Natural killer cell (primary cell): ENCODE data around the gene S100A3. TPM values are rescaled to one million over a fixed set of nuclear protein-coding genes. Genes with fewer than 3 reads are reported as not detected.

Experiments
- ATAC-seq, 3 donors: fragments of 150-1000 bp in 2 of 3; fragments of 200-7000 bp in 1 of 3; cut with Tn5 transposase; 1 replicate in 1 of 3; 2 replicates in 2 of 3; pipeline ENCODE4 v1.10.0; 2021; ENCODE audit warnings: mild to moderate bottlenecking in 2 of 3, moderate library complexity in 2 of 3
- DNase-seq, 2 donors: peaks; one replicate each; pipeline versions ENCODE4 v3.0.0 to v3.0.0-alpha.2; 2013 to 2021; ENCODE audit warnings: mixed read lengths in 1 of 2
- H3K27ac ChIP-seq: one replicate; pipeline ENCODE4 v1.5.1; 2013; ENCODE audit warnings: mild to moderate bottlenecking, low read length
- H3K27me3 ChIP-seq: one replicate; pipeline ENCODE4 v1.6.1; 2013; ENCODE audit warnings: low read length; ENCODE audit not compliant: control insufficient read depth, insufficient read depth
- H3K36me3 ChIP-seq: one replicate; pipeline ENCODE4 v1.6.1; 2013; ENCODE audit warnings: low read length; ENCODE audit not compliant: control insufficient read depth, insufficient read depth
- H3K4me1 ChIP-seq: one replicate; pipeline ENCODE4 v1.6.1; 2013; ENCODE audit warnings: low read length; ENCODE audit not compliant: control insufficient read depth, insufficient read depth
- H3K4me3 ChIP-seq: one replicate; pipeline ENCODE4 v1.5.1; 2013; ENCODE audit warnings: low read length
- H3K9me3 ChIP-seq: one replicate; pipeline ENCODE4 v1.6.1; 2013; ENCODE audit warnings: low read length; ENCODE audit not compliant: control insufficient read depth, insufficient read depth
- H3K27ac Mint-ChIP-seq, 2 donors: one replicate each; pipeline ENCODE4 v1.8.0; 2022; ENCODE audit warnings: mild to moderate bottlenecking in 2 of 2, mixed read lengths in 2 of 2, moderate library complexity in 1 of 2
- H3K27me3 Mint-ChIP-seq, 2 donors: one replicate each; pipeline ENCODE4 v1.8.0; 2022; ENCODE audit warnings: low read depth in 2 of 2, mixed read lengths in 2 of 2
- H3K36me3 Mint-ChIP-seq: one replicate; pipeline ENCODE4 v1.8.0; 2022; ENCODE audit warnings: mixed read lengths
- H3K4me1 Mint-ChIP-seq, 2 donors: one replicate each; pipeline ENCODE4 v1.8.0; 2022; ENCODE audit warnings: mixed read lengths in 2 of 2
- H3K4me3 Mint-ChIP-seq: one replicate; pipeline ENCODE4 v1.8.0; 2022; ENCODE audit warnings: mild to moderate bottlenecking, moderate library complexity, mixed read lengths
- H3K9me3 Mint-ChIP-seq, 2 donors: one replicate each; pipeline ENCODE4 v1.8.0; 2022; ENCODE audit warnings: mixed read lengths in 2 of 2
- WGBS: methylation state at CpG from one replicate; pipeline ENCODE4 v1.1.7; 2013; ENCODE audit warnings: missing lambda C conversion rate; ENCODE audit not compliant: insufficient coverage; 5-methylcytosine and 5-hydroxymethylcytosine counted together
- intact Hi-C: fragments of 100-400 bp; cut with micrococcal nuclease; formaldehyde crosslinking; loops from one replicate; pipeline ENCODE4 v1.14.2; 2022
- total RNA-seq, 4 donors: library from RNA; stranded (reverse); fragments of 120-200 nt in 1 of 4; gene quantifications; one replicate each; pipeline versions ENCODE4 v1.2.3 to v1.2.4, GENCODE V29; 2013 to 2022
- TF ChIP-seq, protein P1 (sequence below): fragments of 200-600 bp; IDR thresholded peaks from one replicate; pipeline ENCODE4 v1.8.0; 2022; ENCODE audit warnings: antibody characterized with exemption

Gene S100A3
- total RNA-seq, 3 donors from 2014 or later (not counting 1 experiment from before 2014, with no cell fraction given) = not detected

DNA sequence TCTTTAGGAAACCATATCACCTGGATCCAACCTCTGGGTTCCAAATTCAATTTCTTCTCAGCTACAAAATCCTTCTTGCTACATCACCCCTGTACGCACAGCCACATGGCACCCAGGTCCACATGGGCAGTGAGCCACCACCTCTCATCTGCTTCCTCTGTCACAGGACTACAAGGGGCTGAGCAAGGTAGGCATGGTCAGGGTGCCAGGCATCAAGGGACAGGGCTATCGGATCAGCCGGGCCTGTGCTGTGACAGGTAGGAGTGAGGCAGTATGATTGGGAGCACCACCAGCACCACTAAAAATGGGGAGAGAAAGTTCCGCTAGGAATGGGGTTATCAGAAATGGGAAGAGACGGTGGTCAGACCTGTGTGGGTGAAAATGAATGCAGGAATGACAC is 42.7 kb downstream of the S100A3 start:
- H3K4me3 ChIP-seq = no peak overlapping the region
- peaks cover 0 to 6% of the 10 kb centered on the region in 2 donors for H3K4me1 Mint-ChIP-seq

DNA sequence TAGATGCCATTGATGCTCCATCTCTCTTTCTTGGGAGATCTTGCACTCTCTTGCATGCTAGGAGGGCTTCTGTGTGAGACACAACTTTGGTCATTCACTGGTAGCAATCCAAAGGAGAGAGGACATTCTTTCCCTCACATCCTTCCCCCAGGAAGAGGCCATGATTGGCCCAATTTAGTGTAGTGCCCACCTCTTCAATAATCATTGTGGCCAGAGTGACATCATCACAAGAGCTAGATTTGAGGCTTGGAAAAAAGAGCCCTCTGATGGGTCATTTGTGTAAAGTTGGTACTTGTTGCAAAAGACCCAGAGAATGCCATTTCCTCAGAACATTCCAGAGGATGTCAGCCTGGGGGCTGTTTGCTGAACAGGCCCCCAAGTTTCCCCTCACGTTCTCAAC is 43.5 kb downstream of the S100A3 start:
- intact Hi-C loops = no loop called here
- Mint-ChIP-seq H3K27me3 (no peaks in the 10 kb centered on the region), H3K9me3 (no peaks in the 10 kb centered on the region), H3K36me3 (no peaks in the 10 kb centered on the region), H3K4me1 (no peaks in the 10 kb centered on the region), H3K27ac (no peak overlapping the region), H3K4me3 (no peak overlapping the region)
- Histone ChIP-seq H3K9me3 (no peaks in the 10 kb centered on the region), H3K4me1 (no peaks in the 10 kb centered on the region), H3K4me3 (no peak overlapping the region), H3K27ac (no peak overlapping the region), H3K27me3 (no peaks in the 10 kb centered on the region), H3K36me3 (no peaks in the 10 kb centered on the region)
- TF ChIP-seq, protein P1, sequence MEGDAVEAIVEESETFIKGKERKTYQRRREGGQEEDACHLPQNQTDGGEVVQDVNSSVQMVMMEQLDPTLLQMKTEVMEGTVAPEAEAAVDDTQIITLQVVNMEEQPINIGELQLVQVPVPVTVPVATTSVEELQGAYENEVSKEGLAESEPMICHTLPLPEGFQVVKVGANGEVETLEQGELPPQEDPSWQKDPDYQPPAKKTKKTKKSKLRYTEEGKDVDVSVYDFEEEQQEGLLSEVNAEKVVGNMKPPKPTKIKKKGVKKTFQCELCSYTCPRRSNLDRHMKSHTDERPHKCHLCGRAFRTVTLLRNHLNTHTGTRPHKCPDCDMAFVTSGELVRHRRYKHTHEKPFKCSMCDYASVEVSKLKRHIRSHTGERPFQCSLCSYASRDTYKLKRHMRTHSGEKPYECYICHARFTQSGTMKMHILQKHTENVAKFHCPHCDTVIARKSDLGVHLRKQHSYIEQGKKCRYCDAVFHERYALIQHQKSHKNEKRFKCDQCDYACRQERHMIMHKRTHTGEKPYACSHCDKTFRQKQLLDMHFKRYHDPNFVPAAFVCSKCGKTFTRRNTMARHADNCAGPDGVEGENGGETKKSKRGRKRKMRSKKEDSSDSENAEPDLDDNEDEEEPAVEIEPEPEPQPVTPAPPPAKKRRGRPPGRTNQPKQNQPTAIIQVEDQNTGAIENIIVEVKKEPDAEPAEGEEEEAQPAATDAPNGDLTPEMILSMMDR = no peak
- no peak for ATAC-seq
- WGBS = 90% methylated on average over 1 of the region's 1 CpG
- no peak for DNase-seq

More for the DNA sequence above, 42.7 kb downstream of the S100A3 start:
- 98% methylated on average over 5 of the region's 5 CpGs for whole genome bisulfite sequencing
- Mint-ChIP-seq H3K9me3 (no peaks in the 10 kb centered on the region), H3K4me3 (no peak overlapping the region), H3K27ac (no peak overlapping the region), H3K36me3 (no peaks in the 10 kb centered on the region), H3K27me3 (no peaks in the 10 kb centered on the region)
- ATAC-seq (no peak), DNase-seq (no peak)
- Histone ChIP-seq H3K4me1 (peaks cover 3% of the 10 kb centered on the region), H3K27ac (no peak overlapping the region), H3K9me3 (no peaks in the 10 kb centered on the region), H3K27me3 (no peaks in the 10 kb centered on the region), H3K36me3 (no peaks in the 10 kb centered on the region)
- intact Hi-C loops = no loop called here
- TF ChIP-seq, protein P1 = no peak

DNA sequence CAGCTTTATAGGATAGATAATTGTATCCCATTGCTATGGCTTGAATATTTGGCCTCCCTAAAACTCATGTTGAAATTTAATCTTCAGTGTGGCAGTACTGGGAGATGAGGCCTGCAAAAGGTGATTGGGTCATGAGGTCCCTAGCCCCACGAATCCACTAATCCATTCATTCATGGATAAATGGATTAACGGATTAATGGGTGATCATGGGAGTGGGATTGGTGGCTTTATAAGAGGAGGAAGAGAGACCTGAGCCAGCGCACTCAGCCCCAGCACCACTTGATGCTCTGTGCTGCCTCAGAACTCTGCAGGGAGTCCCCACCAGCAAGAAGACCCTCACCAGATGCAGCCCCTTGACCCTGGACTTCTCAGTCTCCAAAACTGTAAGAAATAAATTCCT is 45.3 kb downstream of the S100A3 start:
- TF ChIP-seq, protein P1 = no peak
- Mint-ChIP-seq H3K27ac (no peak overlapping the region), H3K4me1 (no peaks in the 10 kb centered on the region), H3K27me3 (peaks cover 10 to 14% of the 10 kb centered on the region in 2 donors), H3K4me3 (no peak overlapping the region), H3K36me3 (no peaks in the 10 kb centered on the region), H3K9me3 (no peaks in the 10 kb centered on the region)
- 100% methylated on average over 1 of the region's 3 CpGs for WGBS
- Histone ChIP-seq H3K9me3 (no peaks in the 10 kb centered on the region), H3K27me3 (no peaks in the 10 kb centered on the region), H3K27ac (no peak overlapping the region), H3K4me1 (no peaks in the 10 kb centered on the region), H3K4me3 (no peak overlapping the region), H3K36me3 (no peaks in the 10 kb centered on the region)
- intact Hi-C loops = no loop called here
- DNase-seq = no peak
- no peak for ATAC-seq

DNA sequence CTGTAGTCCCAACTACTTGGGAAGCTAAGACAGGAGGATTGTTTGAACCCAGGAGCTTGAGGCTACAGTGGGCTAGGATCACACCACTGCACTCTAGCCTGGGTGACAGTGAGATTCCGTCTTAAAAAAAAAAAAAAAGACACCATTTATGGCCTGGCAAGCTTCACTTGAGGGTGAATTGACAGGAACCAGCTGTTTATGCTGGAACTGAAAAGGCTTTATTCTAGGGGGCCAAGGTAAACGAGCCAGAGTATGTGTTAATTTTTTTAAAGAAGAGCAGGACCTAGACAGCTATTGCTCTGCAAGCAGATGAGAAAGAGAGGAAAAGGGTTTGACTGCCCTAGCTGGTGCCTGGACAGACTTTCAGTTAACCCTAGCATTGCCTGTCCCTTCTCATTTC is 50.3 kb downstream of the S100A3 start:
- H3K9me3 ChIP-seq = no peaks in the 10 kb centered on the region
- no peaks in the 10 kb centered on the region for H3K36me3 ChIP-seq
- Mint-ChIP-seq H3K4me1 (no peaks in the 10 kb centered on the region), H3K36me3 (no peaks in the 10 kb centered on the region), H3K27ac (no peak overlapping the region), H3K9me3 (no peaks in the 10 kb centered on the region), H3K27me3 (peaks cover 27 to 28% of the 10 kb centered on the region in 2 donors), H3K4me3 (no peak overlapping the region)
- no peak overlapping the region for H3K4me3 ChIP-seq
- 3% methylated on average over 2 of the region's 2 CpGs for WGBS
- ATAC-seq = no peak
- DNase-seq = no peak
- H3K27ac ChIP-seq = no peak overlapping the region
- intact Hi-C loops = no loop called here
- peaks cover 5% of the 10 kb centered on the region for H3K4me1 ChIP-seq
- H3K27me3 ChIP-seq = no peaks in the 10 kb centered on the region
- TF ChIP-seq, protein P1 = no peak
